Measurements from ENCODE around the gene RNF26. TPM values are rescaled to one million over a fixed set of nuclear protein-coding genes. Genes with fewer than 3 reads are reported as not detected.

RNF26 gene
- total RNA-seq, 1 experiment from 2014 or later, result 19.2 TPM

- POLR2A ChIA-PET, result interaction anchor here (0.5 to 4.8 kb wide), 4 partner anchors 17 to 249 kb away, joined by 3 to 85 read pairs (median 6); no protein-coding TSS in a partner anchor
- TF ChIP-seq CTCF (IDR thresholded peaks at IDR 0.05; ENCODE audit: unreplicated experiment), result no peak
- Mint-ChIP-seq H3K9me3 (ENCODE audit: unreplicated experiment) (no peaks in the 10 kb centered on the region), H3K4me3 (ENCODE audit: unreplicated experiment) (peak overlapping the region; percentile 14), H3K36me3 (ENCODE audit: insufficient read depth, unreplicated experiment) (peaks cover 5% of the 10 kb centered on the region), H3K4me1 (ENCODE audit: insufficient read depth, unreplicated experiment) (peaks cover 32% of the 10 kb centered on the region), H3K27ac (ENCODE audit: low read depth, unreplicated experiment) (no peak overlapping the region), H3K27me3 (ENCODE audit: insufficient read depth, unreplicated experiment) (no peaks in the 10 kb centered on the region)
- intact Hi-C loops (cut with micrococcal nuclease), result no loop called here
- CTCF ChIA-PET, result interaction anchor here (0.6 to 9.2 kb wide), 24 partner anchors 10 to 492 kb away, joined by 3 to 415 read pairs (median 6); partner anchors contain the start of genes MFRP and USP2
- no peak for DNase-seq (ENCODE audit: unreplicated experiment)
- BruUV-seq (replicated peaks), result no TSS peak
Observed at GRCh38 chr11:119355091-119355843, 20.9 kb downstream of the RNF26 start.

GRCh38 chr11:119356349-119357031 is 22.2 kb downstream of the RNF26 start:
- H3K9me3 Mint-ChIP-seq (ENCODE audit: unreplicated experiment), result no peaks in the 10 kb centered on the region
- no peaks in the 10 kb centered on the region for H3K27me3 Mint-ChIP-seq (ENCODE audit: insufficient read depth, unreplicated experiment)
- ChIA-PET POLR2A (interaction anchor here (0.7 to 4.8 kb wide), 9 partner anchors 16 to 340 kb away, joined by 3 to 85 read pairs (median 4); partner anchors contain the start of genes USP2 and VPS11), CTCF (interaction anchor here (0.5 to 9.2 kb wide), 44 partner anchors 8 to 806 kb away, joined by 3 to 415 read pairs (median 4); partner anchors contain the start of genes MCAM, MFRP and USP2)
- BruUV-seq (replicated peaks), result no TSS peak
- peaks cover 11% of the 10 kb centered on the region for H3K36me3 Mint-ChIP-seq (ENCODE audit: insufficient read depth, unreplicated experiment)
- peak; percentile 92 for TF ChIP-seq CTCF (IDR thresholded peaks at IDR 0.05; ENCODE audit: unreplicated experiment)
- H3K4me3 Mint-ChIP-seq (ENCODE audit: unreplicated experiment), result peak overlapping the region; percentile 79
- intact Hi-C loops (cut with micrococcal nuclease), result loop anchor here (1.0 kb wide), 1 partner anchor 18 kb away; no protein-coding TSS in a partner anchor
- H3K27ac Mint-ChIP-seq (ENCODE audit: low read depth, unreplicated experiment), result no peak overlapping the region
- peak; percentile 80 for DNase-seq (ENCODE audit: unreplicated experiment)
- peaks cover 41% of the 10 kb centered on the region for H3K4me1 Mint-ChIP-seq (ENCODE audit: insufficient read depth, unreplicated experiment)

- CTCF ChIA-PET, result interaction anchor here (0.6 to 9.2 kb wide), 19 partner anchors 8 to 751 kb away, joined by 3 to 415 read pairs (median 5); partner anchors contain the start of genes MCAM, MFRP and USP2
- no peak for TF ChIP-seq CTCF (IDR thresholded peaks at IDR 0.05; ENCODE audit: unreplicated experiment)
- Mint-ChIP-seq H3K9me3 (ENCODE audit: unreplicated experiment) (no peaks in the 10 kb centered on the region), H3K36me3 (ENCODE audit: insufficient read depth, unreplicated experiment) (peaks cover 11% of the 10 kb centered on the region), H3K4me1 (ENCODE audit: insufficient read depth, unreplicated experiment) (peaks cover 46% of the 10 kb centered on the region), H3K27me3 (ENCODE audit: insufficient read depth, unreplicated experiment) (no peaks in the 10 kb centered on the region), H3K4me3 (ENCODE audit: unreplicated experiment) (peak overlapping the region; percentile 79), H3K27ac (ENCODE audit: low read depth, unreplicated experiment) (no peak overlapping the region)
- intact Hi-C loops (cut with micrococcal nuclease), result no loop called here
- POLR2A ChIA-PET, result interaction anchor here (0.9 to 4.8 kb wide), 3 partner anchors 15 to 190 kb away, joined by 3 to 85 read pairs (median 9); no protein-coding TSS in a partner anchor
- BruUV-seq (replicated peaks), result no TSS peak
- no peak for DNase-seq (ENCODE audit: unreplicated experiment)
Observed at GRCh38 chr11:119357074-119357473, 22.7 kb downstream of the RNF26 start.

All from MCF 10A (cell line).